OCI-LY3 (cell line): ENCODE results near the gene CFAP46.
"Not testable (repeated sequence)": the region's sequence is repeated elsewhere in the genome, so short reads cannot be mapped to it uniquely, and the experiment has no call there.

Source experiments
- H2AFZ ChIP-seq: fragments of 200-600, 300-600 bp; shearing (Covaris generic); 2 replicates; pipeline ENCODE4 v1.6.0; 2014; ENCODE audit warnings: antibody characterized with exemption, low read depth, low read length
- H3K27ac ChIP-seq: fragments of 200-600, 300-600 bp; sonication (generic); 2 replicates; pipeline ENCODE4 v1.5.1; 2014; ENCODE audit warnings: mild to moderate bottlenecking, low read length, moderate library complexity, mixed read lengths
- H3K27me3 ChIP-seq: fragments of 200-600, 300-600 bp; sonication (generic); 2 replicates; pipeline ENCODE4 v1.6.1; 2014; ENCODE audit warnings: low read depth, low read length, mixed read lengths
- H3K36me3 ChIP-seq: fragments of 200-600, 300-600 bp; sonication (generic); replicated peaks from 2 replicates; pipeline ENCODE3; 2014; ENCODE audit warnings: low read depth, low read length, mixed read lengths
- H3K4me1 ChIP-seq: fragments of 300-600, 200-600 bp; sonication (generic); 2 replicates; pipeline ENCODE4 v1.6.1; 2014; ENCODE audit warnings: low read length, mixed read lengths
- H3K4me2 ChIP-seq: fragments of 200-600, 300-600 bp; sonication (generic); 2 replicates; pipeline ENCODE4 v1.6.1; 2014; ENCODE audit warnings: low read length, mixed read lengths
- H3K4me3 ChIP-seq: fragments of 300-600, 200-600 bp; sonication (generic); 2 replicates; pipeline ENCODE4 v1.5.1; 2014; ENCODE audit warnings: antibody characterized with exemption, mild to moderate bottlenecking, low read length, moderate library complexity
- H3K79me2 ChIP-seq: fragments of 300-600, 200-600 bp; shearing (Covaris generic); 2 replicates; pipeline ENCODE4 v1.6.1; 2014; ENCODE audit warnings: mild to moderate bottlenecking, low read length, mixed read lengths
- H3K9ac ChIP-seq: fragments of 300-600, 200-600 bp; shearing (Covaris generic); 2 replicates; pipeline ENCODE4 v1.6.0; 2014; ENCODE audit warnings: mild to moderate bottlenecking, low read length, moderate library complexity
- H3K9me3 ChIP-seq: fragments of 200-600, 300-600 bp; shearing (Covaris generic); 2 replicates; pipeline ENCODE4 v1.6.1; 2014; ENCODE audit warnings: low read length, mixed read lengths; ENCODE audit not compliant: insufficient read depth
- H4K20me1 ChIP-seq: fragments of 200-600, 300-600 bp; sonication (generic); 2 replicates; pipeline ENCODE4 v1.6.1; 2016; ENCODE audit warnings: low read length, mixed read lengths; ENCODE audit not compliant: insufficient read depth
- CTCF ChIP-seq: fragments of 200-600, 300-600 bp; sonication (generic); IDR thresholded peaks from 2 replicates; pipeline ENCODE4 v1.5.1; 2014; ENCODE audit warnings: antibody characterized with exemption, low read length, low read depth
- EZH2phosphoT487 ChIP-seq: fragments of 200-600 bp; shearing (Covaris generic); IDR thresholded peaks from 2 replicates; pipeline ENCODE4 v1.6.1; 2018; ENCODE audit warnings: antibody characterized with exemption, mixed run types, low read depth

Gene CFAP46

GRCh38 chr10:132926070-132926469, 16.3 kb downstream of the CFAP46 start:
- Histone ChIP-seq H3K79me2 (no peaks in the 10 kb centered on the region), H3K9ac (no peak overlapping the region), H3K36me3 (no peaks in the 10 kb centered on the region), H2AFZ (no peak overlapping the region), H3K9me3 (no peaks in the 10 kb centered on the region), H3K27ac (no peak overlapping the region), H3K4me2 (no peak overlapping the region), H3K4me3 (no peak overlapping the region), H3K4me1 (peaks cover 11% of the 10 kb centered on the region), H4K20me1 (no peaks in the 10 kb centered on the region), H3K27me3 (no peaks in the 10 kb centered on the region)
- TF ChIP-seq CTCF (no peak), EZH2phosphoT487 (no peak)

- TF ChIP-seq CTCF, result no peak
- TF ChIP-seq EZH2phosphoT487, result no peak
- Histone ChIP-seq H3K4me3 (no peak overlapping the region), H3K9me3 (no peaks in the 10 kb centered on the region), H3K36me3 (no peaks in the 10 kb centered on the region), H3K4me2 (no peak overlapping the region), H3K27me3 (no peaks in the 10 kb centered on the region), H3K9ac (no peak overlapping the region), H2AFZ (no peak overlapping the region), H3K4me1 (peaks cover 10% of the 10 kb centered on the region), H3K27ac (no peak overlapping the region), H3K79me2 (no peaks in the 10 kb centered on the region), H4K20me1 (no peaks in the 10 kb centered on the region)
These were observed 16.8 kb downstream of the CFAP46 start for GRCh38 chr10:132925614-132926013.

- no peak for TF ChIP-seq CTCF
- TF ChIP-seq EZH2phosphoT487, result no peak
- Histone ChIP-seq H3K4me2 (no peak overlapping the region), H3K27me3 (no peaks in the 10 kb centered on the region), H4K20me1 (no peaks in the 10 kb centered on the region), H3K79me2 (no peaks in the 10 kb centered on the region), H3K9ac (no peak overlapping the region), H2AFZ (no peak overlapping the region), H3K36me3 (no peaks in the 10 kb centered on the region), H3K27ac (no peak overlapping the region), H3K9me3 (no peaks in the 10 kb centered on the region), H3K4me3 (no peak overlapping the region), H3K4me1 (peaks cover 7% of the 10 kb centered on the region)
These were observed 17.3 kb downstream of the CFAP46 start for GRCh38 chr10:132925071-132925561.

GRCh38 chr10:132924046-132924952, 18.1 kb downstream of the CFAP46 start:
- Histone ChIP-seq H3K4me1 (no peaks in the 10 kb centered on the region), H3K4me3 (no peak overlapping the region), H3K9me3 (no peaks in the 10 kb centered on the region), H3K27ac (no peak overlapping the region), H3K27me3 (no peaks in the 10 kb centered on the region), H2AFZ (no peak overlapping the region), H3K9ac (no peak overlapping the region), H3K4me2 (no peak overlapping the region), H4K20me1 (no peaks in the 10 kb centered on the region), H3K36me3 (no peaks in the 10 kb centered on the region), H3K79me2 (no peaks in the 10 kb centered on the region)
- no peak for TF ChIP-seq CTCF

GRCh38 chr10:132923384-132923783, 19.0 kb downstream of the CFAP46 start:
- not testable (repeated sequence) for H3K4me2 ChIP-seq, H2AFZ ChIP-seq, H4K20me1 ChIP-seq, H3K4me3 ChIP-seq, H3K27ac ChIP-seq, H3K9ac ChIP-seq, H3K9me3 ChIP-seq, H3K27me3 ChIP-seq, H3K4me1 ChIP-seq, H3K79me2 ChIP-seq, H3K36me3 ChIP-seq
